Keratinocyte (primary cell): ENCODE results near the gene RASAL2.

ENCODE experiments used
- EZH2 ChIP-seq: IDR thresholded peaks from one replicate; pipeline ENCODE4 v1.6.1; 2012; ENCODE audit warnings: inconsistent platforms, mild to moderate bottlenecking, low read length, moderate library complexity
- TF ChIP-seq, protein P1 (sequence below), 3 experiments: IDR thresholded peaks in 1 of 3; conservative IDR thresholded peaks in 1 of 3; optimal IDR thresholded peaks in 1 of 3; 2 replicates in 2 of 3; 3 replicates in 1 of 3; pipeline versions ENCODE3 to v1.5.1; 2011; ENCODE audit warnings: low read length in 3 of 3, mild to moderate bottlenecking in 3 of 3, moderate library complexity in 2 of 3, control low read depth in 1 of 3, inconsistent platforms in 1 of 3; ENCODE audit not compliant: insufficient read depth in 2 of 3; ENCODE audit errors: extremely low read depth in 1 of 3

DNA sequence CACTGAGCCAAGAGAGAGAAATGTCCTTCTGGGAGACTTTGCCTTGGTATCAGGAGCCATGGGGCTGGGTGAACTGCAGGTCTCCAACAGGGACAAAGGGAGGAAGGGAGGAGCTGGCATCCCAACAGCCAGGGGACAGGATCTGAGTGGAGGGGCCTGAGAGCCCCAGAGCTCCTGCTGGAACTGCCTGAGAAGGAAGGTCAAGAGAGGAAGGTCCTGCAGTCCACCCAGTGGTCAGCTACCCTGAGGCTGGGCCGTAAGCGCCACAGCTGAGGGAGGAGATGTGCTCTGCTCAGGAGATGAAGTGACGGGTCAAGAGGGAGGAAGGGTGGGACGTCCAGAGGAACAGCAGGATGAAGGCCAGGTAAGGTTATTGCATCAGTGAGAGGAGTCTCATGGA, 410.4 kb downstream of the RASAL2 start:
- TF ChIP-seq, protein P1, sequence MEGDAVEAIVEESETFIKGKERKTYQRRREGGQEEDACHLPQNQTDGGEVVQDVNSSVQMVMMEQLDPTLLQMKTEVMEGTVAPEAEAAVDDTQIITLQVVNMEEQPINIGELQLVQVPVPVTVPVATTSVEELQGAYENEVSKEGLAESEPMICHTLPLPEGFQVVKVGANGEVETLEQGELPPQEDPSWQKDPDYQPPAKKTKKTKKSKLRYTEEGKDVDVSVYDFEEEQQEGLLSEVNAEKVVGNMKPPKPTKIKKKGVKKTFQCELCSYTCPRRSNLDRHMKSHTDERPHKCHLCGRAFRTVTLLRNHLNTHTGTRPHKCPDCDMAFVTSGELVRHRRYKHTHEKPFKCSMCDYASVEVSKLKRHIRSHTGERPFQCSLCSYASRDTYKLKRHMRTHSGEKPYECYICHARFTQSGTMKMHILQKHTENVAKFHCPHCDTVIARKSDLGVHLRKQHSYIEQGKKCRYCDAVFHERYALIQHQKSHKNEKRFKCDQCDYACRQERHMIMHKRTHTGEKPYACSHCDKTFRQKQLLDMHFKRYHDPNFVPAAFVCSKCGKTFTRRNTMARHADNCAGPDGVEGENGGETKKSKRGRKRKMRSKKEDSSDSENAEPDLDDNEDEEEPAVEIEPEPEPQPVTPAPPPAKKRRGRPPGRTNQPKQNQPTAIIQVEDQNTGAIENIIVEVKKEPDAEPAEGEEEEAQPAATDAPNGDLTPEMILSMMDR (optimal IDR thresholded peaks at IDR 0.05 in 1 of 3, IDR thresholded peaks at IDR 0.05 in 1 of 3, conservative IDR thresholded peaks at IDR 0.05 in 1 of 3; ENCODE audit: extremely low read depth in 1 of 3, insufficient read depth in 2 of 3, low read length in 3 of 3): no peak
- no peak for TF ChIP-seq EZH2
